DOHH2 (cell line): ENCODE data around the gene CDK5.

ENCODE experiments used
- H3F3A ChIP-seq: fragments of 200-600 bp; sonication (generic), shearing (Covaris generic); 2 replicates; pipeline ENCODE4 v1.6.0; 2016; ENCODE audit warnings: antibody characterized with exemption, mild to moderate bottlenecking; ENCODE audit not compliant: control insufficient read depth, insufficient read depth
- H3K27ac ChIP-seq: fragments of 200-600 bp; sonication (generic); 2 replicates; pipeline ENCODE4 v1.5.1; 2014; ENCODE audit warnings: low read depth, mild to moderate bottlenecking, low read length, moderate library complexity
- H3K27me3 ChIP-seq: fragments of 200-600 bp; sonication (generic); 2 replicates; pipeline ENCODE4 v1.6.1; 2014; ENCODE audit warnings: mild to moderate bottlenecking, low read length, mixed read lengths; ENCODE audit not compliant: control insufficient read depth
- H3K36me3 ChIP-seq: fragments of 200-600 bp; sonication (generic); 2 replicates; pipeline ENCODE4 v1.6.1; 2014; ENCODE audit warnings: mild to moderate bottlenecking, low read length, moderate library complexity, mixed read lengths; ENCODE audit not compliant: control insufficient read depth
- H3K4me1 ChIP-seq: fragments of 200-600 bp; sonication (generic); 2 replicates; pipeline ENCODE4 v1.6.1; 2014; ENCODE audit warnings: mild to moderate bottlenecking, low read length, mixed read lengths; ENCODE audit not compliant: control insufficient read depth
- H3K4me2 ChIP-seq: fragments of 200-600 bp; sonication (generic); 2 replicates; pipeline ENCODE4 v1.6.0; 2014; ENCODE audit warnings: mild to moderate bottlenecking, low read length, moderate library complexity
- H3K4me3 ChIP-seq: fragments of 200-600 bp; sonication (generic); 2 replicates; pipeline ENCODE4 v1.5.1; 2014; ENCODE audit warnings: mild to moderate bottlenecking, low read length, mixed read lengths
- H3K79me2 ChIP-seq: fragments of 200-600 bp; sonication (generic); 2 replicates; pipeline ENCODE4 v1.6.1; 2014; ENCODE audit warnings: mild to moderate bottlenecking, low read length, mixed read lengths; ENCODE audit not compliant: control insufficient read depth
- H3K9me2 ChIP-seq: fragments of 200-600 bp; sonication (generic); replicated peaks from 2 replicates; pipeline ENCODE4 v1.6.1; 2014; ENCODE audit warnings: mild to moderate bottlenecking, low read length, mixed read lengths; ENCODE audit not compliant: control insufficient read depth
- H3K9me3 ChIP-seq: fragments of 200-600 bp; sonication (generic); 2 replicates; pipeline ENCODE4 v1.6.1; 2014; ENCODE audit warnings: antibody characterized with exemption, low read length, mixed read lengths; ENCODE audit not compliant: control insufficient read depth, insufficient read depth
- H4K20me1 ChIP-seq: fragments of 200-600 bp; sonication (generic); 2 replicates; pipeline ENCODE4 v1.6.0; 2014; ENCODE audit warnings: low read depth, mild to moderate bottlenecking, antibody characterized with exemption, low read length, moderate library complexity; ENCODE audit not compliant: control insufficient read depth, insufficient read depth
- CTCF ChIP-seq: fragments of 200-600 bp; sonication (generic); IDR thresholded peaks from one replicate; pipeline ENCODE4 v1.5.1; 2014; ENCODE audit warnings: antibody characterized with exemption, mild to moderate bottlenecking, low read depth, low read length; ENCODE audit not compliant: poor library complexity, severe bottlenecking
- EZH2phosphoT487 ChIP-seq: fragments of 200-600 bp; sonication (generic); IDR thresholded peaks from 2 replicates; pipeline ENCODE4 v1.6.1; 2017; ENCODE audit warnings: borderline replicate concordance, mild to moderate bottlenecking, antibody characterized with exemption, low read length, moderate library complexity, mixed read lengths

Gene CDK5

GRCh38 chr7:151064454-151064853 lies 6.8 kb upstream of the CDK5 start:
- Histone ChIP-seq H3K4me1 (peaks cover 12% of the 10 kb centered on the region), H3F3A (no peaks in the 10 kb centered on the region), H3K4me2 (no peak overlapping the region), H3K27me3 (no peaks in the 10 kb centered on the region), H3K27ac (no peak overlapping the region), H4K20me1 (peaks cover 7% of the 10 kb centered on the region; the same call in 1 of the 2 replicates), H3K4me3 (no peak overlapping the region), H3K9me3 (no peaks in the 10 kb centered on the region), H3K79me2 (peaks cover 30% of the 10 kb centered on the region), H3K9me2 (no peaks in the 10 kb centered on the region), H3K36me3 (peaks cover 68% of the 10 kb centered on the region)
- TF ChIP-seq EZH2phosphoT487 = no peak
- no peak for TF ChIP-seq CTCF

- H3K79me2 ChIP-seq = peaks cover 30% of the 10 kb centered on the region
- H3K36me3 ChIP-seq = peaks cover 61% of the 10 kb centered on the region
- H3K9me2 ChIP-seq = no peaks in the 10 kb centered on the region
- peaks cover 7% of the 10 kb centered on the region; the same call in 1 of the 2 replicates for H4K20me1 ChIP-seq
- peaks cover 7% of the 10 kb centered on the region for H3F3A ChIP-seq
- no peak overlapping the region for H3K4me2 ChIP-seq
- H3K4me3 ChIP-seq = no peak overlapping the region
- TF ChIP-seq CTCF (no peak), EZH2phosphoT487 (no peak)
- no peaks in the 10 kb centered on the region for H3K9me3 ChIP-seq
- H3K27ac ChIP-seq = no peak overlapping the region
- no peaks in the 10 kb centered on the region for H3K27me3 ChIP-seq
- peaks cover 22% of the 10 kb centered on the region for H3K4me1 ChIP-seq
Observed at GRCh38 chr7:151063212-151063561, 5.5 kb upstream of the CDK5 start.

GRCh38 chr7:151062399-151063211 lies 4.9 kb upstream of the CDK5 start:
- Histone ChIP-seq H3K36me3 (peaks cover 55% of the 10 kb centered on the region), H4K20me1 (peaks cover 7% of the 10 kb centered on the region; the same call in 1 of the 2 replicates), H3F3A (peaks cover 7% of the 10 kb centered on the region), H3K27me3 (no peaks in the 10 kb centered on the region), H3K79me2 (peaks cover 30% of the 10 kb centered on the region), H3K4me2 (no peak overlapping the region), H3K27ac (no peak overlapping the region), H3K9me2 (no peaks in the 10 kb centered on the region), H3K9me3 (no peaks in the 10 kb centered on the region), H3K4me3 (no peak overlapping the region), H3K4me1 (peaks cover 23% of the 10 kb centered on the region)
- TF ChIP-seq CTCF (no peak), EZH2phosphoT487 (no peak)
